MV-4-11 (cell line): ENCODE results near the gene TAPT1.

ENCODE experiments used
- DNase-seq: peaks from one replicate; lab custom pipeline; 2025; lab: John Stamatoyannopoulos, UW

Gene TAPT1

GRCh38 chr4:16248605-16249004, 22.3 kb upstream of the TAPT1 start:
- no peak for DNase-seq

GRCh38 chr4:16245241-16245640, 19.0 kb upstream of the TAPT1 start:
- no peak for DNase-seq

GRCh38 chr4:16243285-16243684, 17.0 kb upstream of the TAPT1 start:
- no peak for DNase-seq

- peak; percentile 23 for DNase-seq
Measured at GRCh38 chr4:16240300-16240699, 14.0 kb upstream of the TAPT1 start.

GRCh38 chr4:16239086-16239485, 12.8 kb upstream of the TAPT1 start:
- no peak for DNase-seq

- no peak for DNase-seq
Measured at GRCh38 chr4:16238327-16238726, 12.1 kb upstream of the TAPT1 start.

- peak; percentile 96 for DNase-seq
Measured at GRCh38 chr4:16237715-16238114, 11.4 kb upstream of the TAPT1 start.

GRCh38 chr4:16236402-16237023, 10.2 kb upstream of the TAPT1 start:
- no peak for DNase-seq

- no peak for DNase-seq
Measured at GRCh38 chr4:16235209-16235608, 8.9 kb upstream of the TAPT1 start.

GRCh38 chr4:16233569-16234177, 7.4 kb upstream of the TAPT1 start:
- no peak for DNase-seq

GRCh38 chr4:16231570-16232245, 5.4 kb upstream of the TAPT1 start:
- no peak for DNase-seq

GRCh38 chr4:16230308-16230707, 4.0 kb upstream of the TAPT1 start:
- no peak for DNase-seq

GRCh38 chr4:16229604-16230003, 3.3 kb upstream of the TAPT1 start:
- DNase-seq, result no peak

- DNase-seq, result no peak
Measured at GRCh38 chr4:16227462-16227868, 1.2 kb upstream of the TAPT1 start.

GRCh38 chr4:16226816-16227461, 668 bp upstream of the TAPT1 start:
- DNase-seq, result no peak

- DNase-seq, result peak; percentile 54
Measured at GRCh38 chr4:16225167-16225862, 956 bp downstream of the TAPT1 start.

- no peak for DNase-seq
Measured at GRCh38 chr4:16224264-16225166, 1.8 kb downstream of the TAPT1 start.

GRCh38 chr4:16222957-16223527, 3.2 kb downstream of the TAPT1 start:
- DNase-seq, result no peak

GRCh38 chr4:16218950-16219349, 7.3 kb downstream of the TAPT1 start:
- DNase-seq, result no peak

- DNase-seq, result peak; percentile 73
Measured at GRCh38 chr4:16217300-16218051, 8.8 kb downstream of the TAPT1 start.
